ENCODE results near the gene CD36.

CD36 gene

DNA sequence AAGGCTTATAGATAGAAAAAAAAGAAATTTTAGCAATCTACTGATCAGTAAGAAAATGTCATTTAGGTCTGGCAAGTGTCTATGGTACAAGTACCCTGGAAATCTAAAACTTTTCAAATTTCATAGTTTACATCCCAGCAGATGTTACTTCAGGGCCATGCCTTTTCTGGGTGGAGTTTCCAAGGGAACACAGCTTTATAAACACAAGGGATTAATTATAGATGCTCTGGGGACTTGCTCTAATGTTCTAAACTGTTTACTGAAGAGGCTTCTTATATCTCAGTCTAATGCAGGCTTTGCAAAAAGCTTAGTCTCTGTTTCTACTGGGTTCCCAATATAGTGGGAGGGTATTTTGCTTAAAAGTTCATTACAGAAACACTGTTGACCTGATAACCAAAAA, 3.1 kb downstream of the CD36 start:
- Histone ChIP-seq H2AK5ac (ENCODE audit: low read length) (no peak overlapping the region), H2BK120ac (ENCODE audit: low read depth, low read length) (no peak overlapping the region), H3K36me3 (ENCODE audit: control insufficient read depth, insufficient read depth, low read length) (no peaks in the 10 kb centered on the region), H3K79me1 (ENCODE audit: low read length) (no peaks in the 10 kb centered on the region), H3K27ac (ENCODE audit: low read depth, low read length) (no peak overlapping the region), H4K5ac (ENCODE audit: low read length) (no peak overlapping the region), H3K4me3 (ENCODE audit: low read length) (no peak overlapping the region), H3K27me3 (ENCODE audit: insufficient read depth, low read length, poor library complexity) (no peaks in the 10 kb centered on the region), H3K56ac (ENCODE audit: low read length) (no peak overlapping the region), H3K4me1 (ENCODE audit: control insufficient read depth, low read depth, low read length) (no peaks in the 10 kb centered on the region), H2BK15ac (replicated peaks; ENCODE audit: low read depth) (no peak overlapping the region), H3K4me2 (ENCODE audit: low read length) (no peak overlapping the region), H3K18ac (ENCODE audit: low read length) (no peak overlapping the region), H3K9ac (ENCODE audit: low read length) (no peak overlapping the region), H2BK5ac (ENCODE audit: low read length) (no peak overlapping the region), H3K79me2 (ENCODE audit: control insufficient read depth, insufficient read depth, low read length) (no peaks in the 10 kb centered on the region), H3K4ac (ENCODE audit: low read depth, low read length) (no peak overlapping the region), H3K23ac (ENCODE audit: low read length) (no peak overlapping the region), H4K8ac (ENCODE audit: low read depth, low read length) (no peak overlapping the region)
- DNase-seq, result no peak

DNA sequence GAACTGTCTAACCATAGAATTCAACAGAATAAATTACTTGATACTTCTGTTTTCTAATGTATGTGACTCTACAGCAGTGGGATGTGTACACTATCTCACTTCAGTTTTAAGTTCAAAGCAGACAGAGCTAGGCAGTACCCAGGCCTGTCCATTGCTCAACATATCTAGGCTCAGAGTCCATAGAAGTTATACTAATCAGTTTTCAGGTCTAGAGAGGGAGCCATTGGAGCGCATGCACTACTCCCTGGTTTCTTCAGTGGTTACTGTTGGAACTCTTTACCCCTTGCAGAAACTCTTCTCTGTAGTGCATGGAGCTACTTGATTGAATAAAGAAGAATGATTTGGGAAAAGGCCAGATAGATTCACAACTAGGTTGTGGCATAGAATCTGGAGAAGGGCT, 4.4 kb downstream of the CD36 start:
- H3K27ac ChIP-seq (ENCODE audit: low read depth, low read length), result no peak overlapping the region
- WGBS (ENCODE audit: extremely low coverage, insufficient coverage, low lambda C conversion rate), result no CpG with 5 or more reads among the region's 1 CpG

DNA sequence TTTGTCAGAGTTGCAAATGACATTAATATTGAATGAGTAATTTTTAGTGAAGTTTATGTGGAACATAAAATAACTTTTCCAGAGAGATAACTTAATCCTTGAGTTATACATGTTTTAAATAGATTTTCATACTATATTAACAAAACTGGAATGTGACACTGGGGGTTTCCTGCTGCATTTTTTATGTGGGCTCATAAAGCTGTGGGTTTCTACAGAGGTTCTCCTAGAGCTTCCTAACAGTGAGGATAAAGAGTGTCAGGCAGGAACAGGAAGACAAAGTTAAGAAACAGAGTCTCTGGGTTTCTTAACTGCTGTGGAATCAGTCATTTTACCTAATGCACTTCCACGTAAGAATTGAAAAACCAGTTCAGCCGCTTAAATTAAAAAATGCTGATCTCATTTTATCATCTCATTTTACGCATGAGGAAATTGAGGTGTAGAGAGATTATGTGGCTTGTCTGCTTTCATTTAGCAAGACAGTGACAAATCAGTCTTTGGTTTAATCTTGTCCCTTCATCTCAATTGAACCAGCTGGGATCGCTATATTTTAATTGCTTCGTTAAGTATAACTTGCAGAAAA, 5.0 kb downstream of the CD36 start:
- Histone ChIP-seq H3K4me1 (ENCODE audit: control insufficient read depth, low read depth, low read length) (no peaks in the 10 kb centered on the region), H3K36me3 (ENCODE audit: control insufficient read depth, insufficient read depth, low read length) (no peaks in the 10 kb centered on the region), H2AK5ac (ENCODE audit: low read length) (no peak overlapping the region), H3K23ac (ENCODE audit: low read length) (no peak overlapping the region), H3K4ac (ENCODE audit: low read depth, low read length) (no peak overlapping the region), H3K79me1 (ENCODE audit: low read length) (no peaks in the 10 kb centered on the region), H3K18ac (ENCODE audit: low read length) (no peak overlapping the region), H3K9ac (ENCODE audit: low read length) (no peak overlapping the region), H2BK120ac (ENCODE audit: low read depth, low read length) (no peak overlapping the region), H4K5ac (ENCODE audit: low read length) (no peak overlapping the region), H3K27ac (ENCODE audit: low read depth, low read length) (no peak overlapping the region), H3K56ac (ENCODE audit: low read length) (no peak overlapping the region), H3K27me3 (ENCODE audit: insufficient read depth, low read length, poor library complexity) (no peaks in the 10 kb centered on the region), H4K8ac (ENCODE audit: low read depth, low read length) (no peak overlapping the region), H2BK5ac (ENCODE audit: low read length) (no peak overlapping the region), H2BK15ac (replicated peaks; ENCODE audit: low read depth) (no peak overlapping the region), H3K79me2 (ENCODE audit: control insufficient read depth, insufficient read depth, low read length) (no peaks in the 10 kb centered on the region), H3K4me2 (ENCODE audit: low read length) (no peak overlapping the region), H3K4me3 (ENCODE audit: low read length) (no peak overlapping the region)
- DNase-seq, result no peak
- no CpG with 5 or more reads among the region's 5 CpGs for WGBS (ENCODE audit: extremely low coverage, insufficient coverage, low lambda C conversion rate)

More for the DNA sequence above, 4.4 kb downstream of the CD36 start:
- Histone ChIP-seq H2AK5ac (ENCODE audit: low read length) (no peak overlapping the region), H3K56ac (ENCODE audit: low read length) (no peak overlapping the region), H3K4me2 (ENCODE audit: low read length) (no peak overlapping the region), H3K4me3 (ENCODE audit: low read length) (no peak overlapping the region), H2BK5ac (ENCODE audit: low read length) (no peak overlapping the region), H3K79me2 (ENCODE audit: control insufficient read depth, insufficient read depth, low read length) (no peaks in the 10 kb centered on the region), H2BK120ac (ENCODE audit: low read depth, low read length) (no peak overlapping the region), H3K27me3 (ENCODE audit: insufficient read depth, low read length, poor library complexity) (no peaks in the 10 kb centered on the region), H3K23ac (ENCODE audit: low read length) (no peak overlapping the region), H4K5ac (ENCODE audit: low read length) (no peak overlapping the region), H2BK15ac (replicated peaks; ENCODE audit: low read depth) (no peak overlapping the region), H3K9ac (ENCODE audit: low read length) (no peak overlapping the region), H4K8ac (ENCODE audit: low read depth, low read length) (no peak overlapping the region), H3K79me1 (ENCODE audit: low read length) (no peaks in the 10 kb centered on the region), H3K36me3 (ENCODE audit: control insufficient read depth, insufficient read depth, low read length) (no peaks in the 10 kb centered on the region), H3K4ac (ENCODE audit: low read depth, low read length) (no peak overlapping the region), H3K18ac (ENCODE audit: low read length) (no peak overlapping the region), H3K4me1 (ENCODE audit: control insufficient read depth, low read depth, low read length) (no peaks in the 10 kb centered on the region)
- DNase-seq, result no peak

DNA sequence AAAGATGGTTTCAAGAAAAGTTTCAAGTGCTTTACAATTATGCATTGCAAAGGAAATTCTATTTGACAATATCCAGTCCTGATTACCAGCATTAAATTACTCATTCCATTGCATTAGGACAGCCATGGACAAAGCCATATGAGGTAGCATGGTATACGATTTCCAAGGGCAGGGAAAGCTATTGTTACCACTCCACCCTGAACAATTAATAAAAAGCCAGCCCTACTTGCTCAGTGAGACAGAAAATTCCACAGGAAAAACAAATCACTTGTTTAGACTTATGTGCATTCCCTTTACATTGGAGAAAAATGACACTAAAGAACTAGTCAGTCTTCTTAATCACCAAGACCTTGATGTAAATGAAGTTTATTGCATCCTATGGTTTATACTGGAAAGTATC, 5.6 kb downstream of the CD36 start:
- H2AK5ac ChIP-seq (ENCODE audit: low read length), result no peak overlapping the region
- H4K5ac ChIP-seq (ENCODE audit: low read length), result no peak overlapping the region
- H3K4me1 ChIP-seq (ENCODE audit: control insufficient read depth, low read depth, low read length), result no peaks in the 10 kb centered on the region
- H3K27me3 ChIP-seq (ENCODE audit: insufficient read depth, low read length, poor library complexity), result no peaks in the 10 kb centered on the region
- no peak overlapping the region for H3K4me3 ChIP-seq (ENCODE audit: low read length)
- no peak overlapping the region for H4K8ac ChIP-seq (ENCODE audit: low read depth, low read length)
- H3K79me2 ChIP-seq (ENCODE audit: control insufficient read depth, insufficient read depth, low read length), result no peaks in the 10 kb centered on the region
- no peak overlapping the region for H2BK120ac ChIP-seq (ENCODE audit: low read depth, low read length)
- WGBS (ENCODE audit: extremely low coverage, insufficient coverage, low lambda C conversion rate), result no CpG with 5 or more reads among the region's 1 CpG
- H3K79me1 ChIP-seq (ENCODE audit: low read length), result no peaks in the 10 kb centered on the region
- no peak overlapping the region for H3K4ac ChIP-seq (ENCODE audit: low read depth, low read length)
- no peak overlapping the region for H3K23ac ChIP-seq (ENCODE audit: low read length)
- H2BK5ac ChIP-seq (ENCODE audit: low read length), result no peak overlapping the region
- H3K18ac ChIP-seq (ENCODE audit: low read length), result no peak overlapping the region
- no peak overlapping the region for H3K9ac ChIP-seq (ENCODE audit: low read length)
- DNase-seq, result no peak
- no peak overlapping the region for H3K27ac ChIP-seq (ENCODE audit: low read depth, low read length)
- H3K56ac ChIP-seq (ENCODE audit: low read length), result no peak overlapping the region
- H3K4me2 ChIP-seq (ENCODE audit: low read length), result no peak overlapping the region
- H3K36me3 ChIP-seq (ENCODE audit: control insufficient read depth, insufficient read depth, low read length), result no peaks in the 10 kb centered on the region
- no peak overlapping the region for H2BK15ac ChIP-seq (replicated peaks; ENCODE audit: low read depth)

DNA sequence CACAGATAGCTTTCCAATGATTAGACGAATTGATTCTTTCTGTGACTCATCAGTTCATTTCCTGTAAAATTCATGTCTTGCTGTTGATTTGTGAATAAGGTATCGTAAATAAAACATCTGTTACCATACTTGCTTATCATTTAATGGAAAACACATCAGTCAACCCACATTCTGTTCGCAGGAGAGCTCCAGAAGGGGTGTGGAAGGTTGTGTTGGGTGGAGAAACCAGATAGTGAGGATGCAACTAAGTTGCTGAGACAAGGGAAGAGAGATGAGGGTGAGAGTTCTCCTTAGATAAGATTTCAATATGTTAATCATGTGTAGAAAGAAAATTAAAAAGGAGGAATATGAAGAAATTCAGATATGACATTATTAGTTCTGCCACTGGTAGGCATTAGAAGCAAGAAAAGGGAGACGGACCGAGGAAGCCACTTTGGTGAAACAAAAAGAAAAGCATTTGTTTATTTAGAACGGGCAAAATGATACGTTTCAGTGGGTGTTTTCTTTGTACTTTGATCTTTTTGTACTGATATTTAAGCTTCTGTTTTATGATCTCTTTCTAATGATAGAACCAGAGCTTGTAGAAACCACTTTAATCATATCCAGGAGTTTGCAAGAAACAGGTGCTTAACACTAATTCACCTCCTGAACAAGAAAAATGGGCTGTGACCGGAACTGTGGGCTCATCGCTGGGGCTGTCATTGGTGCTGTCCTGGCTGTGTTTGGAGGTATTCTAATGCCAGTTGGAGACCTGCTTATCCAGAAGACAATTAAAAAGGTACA, 7.8 kb downstream of the CD36 start:
- H3K4me2 ChIP-seq (ENCODE audit: low read length), result no peak overlapping the region
- no peaks in the 10 kb centered on the region for H3K36me3 ChIP-seq (ENCODE audit: control insufficient read depth, insufficient read depth, low read length)
- H3K56ac ChIP-seq (ENCODE audit: low read length), result no peak overlapping the region
- H3K4ac ChIP-seq (ENCODE audit: low read depth, low read length), result no peak overlapping the region
- H3K27me3 ChIP-seq (ENCODE audit: insufficient read depth, low read length, poor library complexity), result no peaks in the 10 kb centered on the region
- no peak overlapping the region for H3K4me3 ChIP-seq (ENCODE audit: low read length)
- DNase-seq, result no peak
- H3K4me1 ChIP-seq (ENCODE audit: control insufficient read depth, low read depth, low read length), result no peaks in the 10 kb centered on the region
- no peak overlapping the region for H2BK5ac ChIP-seq (ENCODE audit: low read length)
- no peak overlapping the region for H2AK5ac ChIP-seq (ENCODE audit: low read length)
- H2BK120ac ChIP-seq (ENCODE audit: low read depth, low read length), result no peak overlapping the region
- no peak overlapping the region for H3K18ac ChIP-seq (ENCODE audit: low read length)
- no peak overlapping the region for H2BK15ac ChIP-seq (replicated peaks; ENCODE audit: low read depth)
- no peaks in the 10 kb centered on the region for H3K79me1 ChIP-seq (ENCODE audit: low read length)
- no peaks in the 10 kb centered on the region for H3K79me2 ChIP-seq (ENCODE audit: control insufficient read depth, insufficient read depth, low read length)
- H4K8ac ChIP-seq (ENCODE audit: low read depth, low read length), result no peak overlapping the region
- no peak overlapping the region for H3K9ac ChIP-seq (ENCODE audit: low read length)
- no peak overlapping the region for H3K23ac ChIP-seq (ENCODE audit: low read length)
- no peak overlapping the region for H3K27ac ChIP-seq (ENCODE audit: low read depth, low read length)
- H4K5ac ChIP-seq (ENCODE audit: low read length), result no peak overlapping the region
- no CpG with 5 or more reads among the region's 9 CpGs for WGBS (ENCODE audit: extremely low coverage, insufficient coverage, low lambda C conversion rate)

DNA sequence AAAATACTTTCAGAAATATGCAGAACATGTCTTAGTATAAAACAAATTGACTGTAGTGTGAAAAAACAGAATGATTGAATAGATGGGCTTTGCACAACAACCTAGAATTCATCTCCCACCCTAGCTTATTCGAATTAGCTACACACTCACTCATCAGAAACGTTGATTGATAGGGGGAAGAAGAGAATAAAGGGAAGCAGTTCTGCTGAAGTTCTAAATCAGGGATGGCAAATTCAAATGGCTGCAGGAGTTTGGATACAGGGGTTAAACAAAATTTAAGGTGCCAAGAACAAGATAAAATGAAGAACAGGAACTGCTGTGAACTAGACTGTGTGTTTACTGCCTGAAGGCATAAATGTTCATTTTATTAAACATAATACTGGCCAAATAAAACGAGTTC, 9.0 kb downstream of the CD36 start:
- Histone ChIP-seq H3K4ac (ENCODE audit: low read depth, low read length) (no peak overlapping the region), H3K4me3 (ENCODE audit: low read length) (no peak overlapping the region), H2BK120ac (ENCODE audit: low read depth, low read length) (no peak overlapping the region), H4K5ac (ENCODE audit: low read length) (no peak overlapping the region), H3K23ac (ENCODE audit: low read length) (no peak overlapping the region), H3K18ac (ENCODE audit: low read length) (no peak overlapping the region), H2BK15ac (replicated peaks; ENCODE audit: low read depth) (no peak overlapping the region), H3K27me3 (ENCODE audit: insufficient read depth, low read length, poor library complexity) (no peaks in the 10 kb centered on the region), H3K56ac (ENCODE audit: low read length) (no peak overlapping the region), H3K9ac (ENCODE audit: low read length) (no peak overlapping the region), H3K79me1 (ENCODE audit: low read length) (no peaks in the 10 kb centered on the region), H2AK5ac (ENCODE audit: low read length) (no peak overlapping the region), H2BK5ac (ENCODE audit: low read length) (no peak overlapping the region), H3K79me2 (ENCODE audit: control insufficient read depth, insufficient read depth, low read length) (no peaks in the 10 kb centered on the region), H3K4me2 (ENCODE audit: low read length) (no peak overlapping the region), H4K8ac (ENCODE audit: low read depth, low read length) (no peak overlapping the region), H3K27ac (ENCODE audit: low read depth, low read length) (no peak overlapping the region), H3K4me1 (ENCODE audit: control insufficient read depth, low read depth, low read length) (no peaks in the 10 kb centered on the region), H3K36me3 (ENCODE audit: control insufficient read depth, insufficient read depth, low read length) (no peaks in the 10 kb centered on the region)
- DNase-seq, result no peak
- WGBS (ENCODE audit: extremely low coverage, insufficient coverage, low lambda C conversion rate), result no CpG with 5 or more reads among the region's 3 CpGs
